Heart left ventricle (tissue), 16 donors: ENCODE measurements around the gene GAB2. TPM values are rescaled to one million over a fixed set of nuclear protein-coding genes. Genes with fewer than 3 reads are reported as not detected.

Source experiments
- ATAC-seq, 4 donors: fragments of 200-7000 bp; cut with Tn5 transposase; one replicate each; pipeline ENCODE4 v1.9.1; 2020 to 2022; ENCODE audit warnings: moderate library complexity in 4 of 4, mild to moderate bottlenecking in 3 of 4, moderate number of reproducible peaks in 1 of 4
- DNase-seq, 5 donors: peaks; one replicate each; pipeline ENCODE4 v3.0.0-alpha.2; 2020
- H3K27ac ChIP-seq, 12 donors: fragments of 200-600 bp; sonication (generic) in 4 of 12; one replicate each; pipeline versions ENCODE4 v1.5.0 to v1.8.0; 2016 to 2022; ENCODE audit warnings: mild to moderate bottlenecking in 2 of 12
- H3K27me3 ChIP-seq, 9 donors: fragments of 200-600 bp; sonication (generic) in 2 of 9; one replicate each; pipeline versions ENCODE4 v1.5.1 to v1.8.0; 2016 to 2022; ENCODE audit warnings: mild to moderate bottlenecking in 3 of 9
- H3K36me3 ChIP-seq, 9 donors: fragments of 200-600 bp; sonication (generic) in 2 of 9; one replicate each; pipeline versions ENCODE4 v1.5.0 to v1.8.0; 2018 to 2022; ENCODE audit warnings: mild to moderate bottlenecking in 2 of 9
- H3K4me1 ChIP-seq, 12 donors: fragments of 200-600 bp; sonication (generic) in 4 of 12; one replicate each; pipeline versions ENCODE4 v1.5.0 to v1.8.0; 2016 to 2022; ENCODE audit warnings: mild to moderate bottlenecking in 3 of 12
- H3K4me3 ChIP-seq, 12 donors: fragments of 200-600 bp; sonication (generic) in 4 of 12; one replicate each; pipeline versions ENCODE4 v1.5.0 to v1.8.0; 2017 to 2022; ENCODE audit warnings: mild to moderate bottlenecking in 9 of 12, moderate library complexity in 4 of 12
- H3K9me3 ChIP-seq, 12 donors: fragments of 200-600 bp; sonication (generic) in 4 of 12; one replicate each; pipeline versions ENCODE4 v1.5.0 to v1.8.0; 2016 to 2022; ENCODE audit warnings: mild to moderate bottlenecking in 1 of 12
- POLR2A ChIP-seq, 2 donors: fragments of 450-650 bp; IDR thresholded peaks; one replicate each; pipeline ENCODE4 v1.6.1; 2017; ENCODE audit warnings: antibody characterized with exemption in 2 of 2, mild to moderate bottlenecking in 2 of 2, moderate library complexity in 2 of 2
- WGBS, 4 donors: extraction: QIAGEN DNeasy Blood & Tissue Kit in 2 of 4; methylation state at CpG; one replicate each; pipeline versions ENCODE4 v1.1.5 to v1.1.7; 2013 to 2018; 5-methylcytosine and 5-hydroxymethylcytosine counted together
- intact Hi-C, 10 donors: fragments of 100-400 bp; cut with DNase I; formaldehyde crosslinking; loops; one replicate each; pipeline versions ENCODE4 v1.11.1 to v1.14.2; 2022
- polyA plus RNA-seq, 2 donors: library from polyadenylated mRNA; stranded (reverse); fragments of 200-250 nt; gene quantifications; one replicate each; pipeline ENCODE4 v1.2.3, GENCODE V29; 2013
- total RNA-seq, 9 donors: library from RNA; depleted of rRNA in 2 of 9; stranded (reverse); fragments of >200 nt in 2 of 9; fragmentation: NEBNext Ultra II Directional in 3 of 9; extraction: Animal tissue kit (Norgen Biotek cat#: 25700) in 3 of 9; gene quantifications; one replicate each; pipeline versions ENCODE4 v1.1.0 to v1.2.4, GENCODE V29; 2016 to 2023
- TF ChIP-seq, protein P1 (sequence below), 12 donors: fragments of 200-600 bp; sonication (generic) in 4 of 12; IDR thresholded peaks; one replicate each; pipeline versions ENCODE4 v1.5.0 to v1.8.0; 2018 to 2022; ENCODE audit warnings: antibody characterized with exemption in 12 of 12, mild to moderate bottlenecking in 5 of 12
- donor health status: ischemic (EF 13 %, LVEDD 7.1; RV severe dilation, severe dysfunction).
- donor health status: healthy with polysubstance abuse.
- donor health status: DM: no; HTN: yes; CAD: no.
- donor health status: DM: no; HTN: no; CAD: no.
- donor health status: ischemic (EF 25% LVEDD 6.9; RV normal size, moderate dysfunction).
- donor health status: ischemic (EF 25% LVEDD 5.7; RV mildly dilated, moderate dysfunction).
- donor health status: healthy.
- donor health status: DM: yes; HTN: yes; CAD: no.
- donor health status: ischemic (EF 35%, LVEDD 5.7; RV mildly dilated, moderate dysfunction).
- donor health status: nonischemic (EF 11% LVEDD 7.7; RV severe dilation, severe dysfunction).
- donor health status: DM: yes; HTN: yes; CAD: no.
- donor health status: PGD.
- donor health status: ischemic (EF 29% LVEDD 5.4; RV normal size, mild dysfunction).
- donor health status: nonischemic (EF 23%, LVEDD 6.1; RV moderate dilation, normal function).

The GAB2 gene
- total and polyA plus RNA-seq, 11 donors = 6.1 to 53.0 (median 30.0) TPM

GRCh38 chr11:78354408-78355308 lies 63.0 kb downstream of the GAB2 start:
- ATAC-seq (peak in 1 of 4 donors; percentile 15), DNase-seq (no peak)
- Histone ChIP-seq H3K4me1 (peaks cover 0 to 66% (median 45%) of the 10 kb centered on the region in 12 donors), H3K27me3 (no peaks in the 10 kb centered on the region), H3K4me3 (no peak overlapping the region), H3K9me3 (no peaks in the 10 kb centered on the region), H3K36me3 (no peaks in the 10 kb centered on the region), H3K27ac (peak overlapping the region in 2 of 12 donors; percentile 25 to 30)
- TF ChIP-seq, protein P1, sequence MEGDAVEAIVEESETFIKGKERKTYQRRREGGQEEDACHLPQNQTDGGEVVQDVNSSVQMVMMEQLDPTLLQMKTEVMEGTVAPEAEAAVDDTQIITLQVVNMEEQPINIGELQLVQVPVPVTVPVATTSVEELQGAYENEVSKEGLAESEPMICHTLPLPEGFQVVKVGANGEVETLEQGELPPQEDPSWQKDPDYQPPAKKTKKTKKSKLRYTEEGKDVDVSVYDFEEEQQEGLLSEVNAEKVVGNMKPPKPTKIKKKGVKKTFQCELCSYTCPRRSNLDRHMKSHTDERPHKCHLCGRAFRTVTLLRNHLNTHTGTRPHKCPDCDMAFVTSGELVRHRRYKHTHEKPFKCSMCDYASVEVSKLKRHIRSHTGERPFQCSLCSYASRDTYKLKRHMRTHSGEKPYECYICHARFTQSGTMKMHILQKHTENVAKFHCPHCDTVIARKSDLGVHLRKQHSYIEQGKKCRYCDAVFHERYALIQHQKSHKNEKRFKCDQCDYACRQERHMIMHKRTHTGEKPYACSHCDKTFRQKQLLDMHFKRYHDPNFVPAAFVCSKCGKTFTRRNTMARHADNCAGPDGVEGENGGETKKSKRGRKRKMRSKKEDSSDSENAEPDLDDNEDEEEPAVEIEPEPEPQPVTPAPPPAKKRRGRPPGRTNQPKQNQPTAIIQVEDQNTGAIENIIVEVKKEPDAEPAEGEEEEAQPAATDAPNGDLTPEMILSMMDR (IDR thresholded peaks at IDR 0.05) = no peak
- TF ChIP-seq POLR2A (IDR thresholded peaks at IDR 0.05) = no peak
- 40 to 73% (median 63%) methylated on average over 7 of the region's 7 CpGs for WGBS, 4 donors
- intact Hi-C loops = loop anchor here in 6 of 10 donors (5.0 to 10.0 kb wide), 2 partner anchors 60 to 63 kb away; partner anchors contain the start of gene GAB2 (in 6 of the 6)

GRCh38 chr11:78351979-78352841 lies 65.4 kb downstream of the GAB2 start:
- H3K36me3 ChIP-seq = no peaks in the 10 kb centered on the region
- H3K27me3 ChIP-seq = no peaks in the 10 kb centered on the region
- DNase-seq = peak in 1 of 5 donors; percentile 20
- ATAC-seq = peak in 3 of 4 donors; percentile 31 to 47 (median 38)
- WGBS, 4 donors = 69 to 77% (median 71%) methylated on average over 13 to 14 of the region's 14 CpGs
- no peaks in the 10 kb centered on the region for H3K9me3 ChIP-seq
- H3K4me1 ChIP-seq = peaks cover 0 to 82% (median 67%) of the 10 kb centered on the region in 12 donors
- H3K4me3 ChIP-seq = no peak overlapping the region
- H3K27ac ChIP-seq = peak overlapping the region in 11 of 12 donors; percentile 18 to 96 (median 80)
- intact Hi-C loops = loop anchor here in 6 of 10 donors (5.0 to 10.0 kb wide), 2 partner anchors 63 to 65 kb away; partner anchors contain the start of gene GAB2 (in 6 of the 6)
- TF ChIP-seq POLR2A (IDR thresholded peaks at IDR 0.05) = no peak
- TF ChIP-seq, protein P1 (IDR thresholded peaks at IDR 0.05) = no peak

DNA sequence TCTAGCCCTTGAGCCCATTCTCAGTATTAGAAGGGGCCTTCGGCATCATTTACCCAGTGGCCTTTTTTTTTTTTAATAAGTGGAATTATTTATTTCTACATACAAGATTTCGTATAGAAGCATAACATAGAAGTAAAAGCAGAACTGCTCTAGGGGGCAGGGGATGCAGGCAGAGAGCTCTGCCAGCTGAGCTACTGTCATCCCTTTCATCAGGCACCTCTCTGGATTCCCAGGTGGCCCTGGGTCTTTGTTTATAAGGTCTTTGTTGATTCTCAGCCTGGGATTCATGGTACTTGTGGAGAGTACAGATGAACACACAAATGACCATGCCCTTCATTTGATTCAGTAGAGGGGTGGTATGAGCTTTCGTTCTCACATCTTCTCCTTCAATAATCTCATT lies 66.4 kb downstream of the GAB2 start:
- peak overlapping the region in 8 of 12 donors; percentile 15 to 43 (median 30) for H3K4me3 ChIP-seq
- no peak for TF ChIP-seq POLR2A (IDR thresholded peaks at IDR 0.05)
- TF ChIP-seq, protein P1 (IDR thresholded peaks at IDR 0.05) = no peak
- no peaks in the 10 kb centered on the region for H3K27me3 ChIP-seq
- no peaks in the 10 kb centered on the region for H3K36me3 ChIP-seq
- intact Hi-C loops = loop anchor here in 6 of 10 donors (5.0 to 10.0 kb wide), 2 partner anchors 64 to 66 kb away; partner anchors contain the start of gene GAB2 (in 6 of the 6)
- ATAC-seq = no peak
- no peaks in the 10 kb centered on the region for H3K9me3 ChIP-seq
- H3K4me1 ChIP-seq = peaks cover 0 to 89% (median 68%) of the 10 kb centered on the region in 12 donors
- no peak for DNase-seq
- H3K27ac ChIP-seq = peak overlapping the region; percentile 64 to 96 (median 80)
- whole genome bisulfite sequencing, 4 donors = 42 to 52% (median 46%) methylated on average over 3 of the region's 3 CpGs
